PC-9 (cell line): ENCODE measurements around the gene CFAP54. TPM values are rescaled to one million over a fixed set of nuclear protein-coding genes. Genes with fewer than 3 reads are reported as not detected.
A peak's percentile ranks its signal among the peaks of the same experiment; 100 is the strongest.

Experiments
- BruUV-seq: library from RNA; stranded (reverse); fragments of 400-500 nt; replicated peaks from 2 replicates; lab custom pipeline; 2021; lab: Mats Ljungman, UMichigan
- CTCF ChIA-PET: fragments of 300-600 bp; sonication (Branson Sonifier 250); formaldehyde crosslinking; loops from one replicate; lab custom pipeline; 2022; ENCODE audit warnings: antibody characterized with exemption; lab: Charles Lee
- POLR2A ChIA-PET: fragments of 300-600 bp; sonication (Branson Sonifier 250); formaldehyde crosslinking; loops from one replicate; lab custom pipeline; 2022; ENCODE audit warnings: antibody characterized with exemption; ENCODE audit not compliant: unreplicated experiment; lab: Charles Lee
- DNase-seq, 2 experiments: peaks; one replicate each; pipeline versions ENCODE4 v3.0.0 to v3.0.0-alpha.2; 2015 to 2022; ENCODE audit warnings: mixed read lengths in 1 of 2
- H2AFZ ChIP-seq: fragments of 200-600 bp; sonication (generic); 2 replicates; pipeline ENCODE4 v1.8.1; 2017; ENCODE audit warnings: antibody characterized with exemption
- H3F3A ChIP-seq: fragments of 200-600 bp; sonication (generic); 2 replicates; pipeline ENCODE4 v1.8.1; 2017; ENCODE audit warnings: antibody characterized with exemption, mild to moderate bottlenecking, low read depth; ENCODE audit not compliant: insufficient read depth
- H3K27ac ChIP-seq: fragments of 200-600 bp; sonication (generic); 2 replicates; pipeline ENCODE4 v1.6.1; 2016; ENCODE audit warnings: mixed run types
- H3K27me3 ChIP-seq: fragments of 200-600 bp; sonication (generic); 2 replicates; pipeline ENCODE4 v1.6.1; 2016; ENCODE audit warnings: low read depth, mixed run types; ENCODE audit not compliant: insufficient read depth
- H3K36me3 ChIP-seq: fragments of 200-600 bp; sonication (generic); 2 replicates; pipeline ENCODE4 v1.6.1; 2016; ENCODE audit warnings: low read depth, mixed run types
- H3K4me1 ChIP-seq: fragments of 200-600 bp; sonication (generic); replicated peaks from 2 replicates; pipeline ENCODE4 v1.6.1; 2016; ENCODE audit warnings: mixed run types; ENCODE audit not compliant: insufficient read depth
- H3K4me2 ChIP-seq: fragments of 200-600 bp; sonication (generic); 2 replicates; pipeline ENCODE4 v1.6.1; 2017; ENCODE audit warnings: mixed run types
- H3K4me3 ChIP-seq: fragments of 200-600 bp; sonication (generic); 2 replicates; pipeline ENCODE4 v1.6.1; 2016; ENCODE audit warnings: mixed run types
- H3K79me2 ChIP-seq: fragments of 200-600 bp; sonication (generic); 2 replicates; pipeline ENCODE4 v1.6.1; 2017; ENCODE audit warnings: low read depth, mixed run types
- H3K9me2 ChIP-seq: fragments of 200-600 bp; sonication (generic); 2 replicates; pipeline ENCODE4 v1.8.1; 2017; ENCODE audit warnings: mild to moderate bottlenecking; ENCODE audit not compliant: insufficient read depth
- H3K9me3 ChIP-seq: fragments of 200-600 bp; sonication (generic); 2 replicates; pipeline ENCODE4 v1.8.1; 2016; ENCODE audit warnings: low read depth; ENCODE audit not compliant: insufficient read depth
- H4K20me1 ChIP-seq: fragments of 200-600 bp; sonication (generic); 2 replicates; pipeline ENCODE4 v1.8.1; 2017; ENCODE audit not compliant: insufficient read depth
- CTCF ChIP-seq: fragments of 200-600 bp; sonication (generic); conservative IDR thresholded peaks from 2 replicates; pipeline ENCODE4 v1.6.1; 2017; ENCODE audit warnings: mixed run types, antibody characterized with exemption, mild to moderate bottlenecking, moderate library complexity
- EZH2 ChIP-seq: fragments of 200-600 bp; sonication (generic); IDR thresholded peaks from 2 replicates; pipeline ENCODE4 v1.8.0; 2017; ENCODE audit warnings: antibody characterized with exemption, low read depth
- intact Hi-C: fragments of 100-400 bp; cut with micrococcal nuclease; formaldehyde crosslinking; loops from one replicate; pipeline ENCODE4 v1.10.0; 2022; ENCODE audit not compliant: unreplicated experiment
- total RNA-seq: library from RNA; stranded (reverse); gene quantifications from 2 replicates; pipeline ENCODE4 v1.2.3, GENCODE V29; 2021

Gene CFAP54
- total RNA-seq, 1 experiment from 2014 or later = 16.4 TPM

DNA sequence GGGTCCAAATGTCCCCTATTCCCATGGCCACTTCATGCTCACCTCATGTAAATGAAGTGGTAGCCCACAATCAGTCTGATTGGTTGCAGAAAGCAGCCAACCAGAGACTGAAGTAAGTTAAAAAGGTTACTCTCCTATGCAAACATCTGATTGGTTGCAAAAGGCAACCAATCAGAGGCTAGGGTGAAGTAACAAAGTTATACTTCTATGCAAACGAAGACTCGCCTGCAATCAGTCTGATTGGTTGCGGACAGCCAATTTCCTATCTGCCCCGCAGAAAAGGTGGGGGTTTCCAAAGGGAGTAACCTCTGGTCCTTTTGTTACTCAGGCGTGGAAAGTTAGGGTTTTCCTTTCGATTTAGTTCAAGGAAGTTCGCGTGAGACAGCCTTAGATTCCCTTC is 209.6 kb downstream of the CFAP54 start:
- no peaks in the 10 kb centered on the region for H3K9me2 ChIP-seq
- BruUV-seq = no TSS peak
- peak overlapping the region; percentile 77 for H3K4me2 ChIP-seq
- no peak overlapping the region for H3K27ac ChIP-seq
- H3K4me3 ChIP-seq = peak overlapping the region; percentile 51
- H3K36me3 ChIP-seq = no peaks in the 10 kb centered on the region
- DNase-seq = peak; percentile 47 to 51
- no peaks in the 10 kb centered on the region for H3F3A ChIP-seq
- intact Hi-C loops = loop anchor here (10.0 kb wide), 1 partner anchor 206 kb away; the partner anchor contains the start of gene NEDD1
- POLR2A ChIA-PET = no interaction called here
- CTCF ChIA-PET = no interaction called here
- H3K27me3 ChIP-seq = no peaks in the 10 kb centered on the region
- H4K20me1 ChIP-seq = no peaks in the 10 kb centered on the region
- TF ChIP-seq EZH2 (no peak), CTCF (no peak)
- peak overlapping the region; percentile 79 for H2AFZ ChIP-seq
- H3K9me3 ChIP-seq = no peaks in the 10 kb centered on the region
- H3K4me1 ChIP-seq = no peaks in the 10 kb centered on the region
- H3K79me2 ChIP-seq = no peaks in the 10 kb centered on the region

- H3K9me3 ChIP-seq = no peaks in the 10 kb centered on the region
- H3K4me3 ChIP-seq = no peak overlapping the region
- ChIA-PET POLR2A (no interaction called here), CTCF (no interaction called here)
- no peaks in the 10 kb centered on the region; the same call in 1 of the 2 replicates for H3K9me2 ChIP-seq
- H3K27ac ChIP-seq = no peak overlapping the region
- no peak for DNase-seq
- TF ChIP-seq EZH2 = no peak
- no peak for TF ChIP-seq CTCF
- no TSS peak for BruUV-seq
- intact Hi-C loops = no loop called here
- H2AFZ ChIP-seq = no peak overlapping the region
- H3F3A ChIP-seq = no peaks in the 10 kb centered on the region
- no peaks in the 10 kb centered on the region for H4K20me1 ChIP-seq
- no peaks in the 10 kb centered on the region for H3K4me1 ChIP-seq
- no peak overlapping the region for H3K4me2 ChIP-seq
- H3K79me2 ChIP-seq = no peaks in the 10 kb centered on the region
- H3K27me3 ChIP-seq = no peaks in the 10 kb centered on the region
- H3K36me3 ChIP-seq = no peaks in the 10 kb centered on the region
Measured at GRCh38 chr12:96701856-96702255, 212.5 kb downstream of the CFAP54 start.

- H3K4me1 ChIP-seq = no peaks in the 10 kb centered on the region
- H3K27me3 ChIP-seq = no peaks in the 10 kb centered on the region
- ChIA-PET POLR2A (no interaction called here), CTCF (no interaction called here)
- no peaks in the 10 kb centered on the region for H3K79me2 ChIP-seq
- TF ChIP-seq EZH2 (no peak), CTCF (no peak)
- no peak overlapping the region for H2AFZ ChIP-seq
- H3F3A ChIP-seq = no peaks in the 10 kb centered on the region
- no peak for DNase-seq
- no peak overlapping the region for H3K4me2 ChIP-seq
- H3K36me3 ChIP-seq = no peaks in the 10 kb centered on the region
- intact Hi-C loops = loop anchor here (10.0 kb wide), 1 partner anchor 275 kb away; no protein-coding TSS in a partner anchor
- no peaks in the 10 kb centered on the region for H4K20me1 ChIP-seq
- no peaks in the 10 kb centered on the region for H3K9me3 ChIP-seq
- no peak overlapping the region for H3K4me3 ChIP-seq
- no peak overlapping the region for H3K27ac ChIP-seq
- H3K9me2 ChIP-seq = no peaks in the 10 kb centered on the region; the same call in 1 of the 2 replicates
- no TSS peak for BruUV-seq
Measured at GRCh38 chr12:96710127-96710745, 220.9 kb downstream of the CFAP54 start.
